ENCODE results near the gene TMEM30B. TPM values are rescaled to one million over a fixed set of nuclear protein-coding genes. Genes with fewer than 3 reads are reported as not detected.

TMEM30B gene
- total and polyA plus RNA-seq, 2 of the 8 experiments (the other 6 are each of a cell fraction or from before 2014, with no cell fraction given), result 11.2 to 18.7 TPM

GRCh38 chr14:61290701-61291100 lies 9.6 kb upstream of the TMEM30B start:
- Histone ChIP-seq H3K79me2 (ENCODE audit: control insufficient read depth in 1 of 2, insufficient read depth in 2 of 2, low read length in 2 of 2) (no peaks in the 10 kb centered on the region), H3K23ac (ENCODE audit: insufficient read length) (no peak overlapping the region), H3K4ac (replicated peaks; ENCODE audit: insufficient read length, low read depth, low read length) (no peak overlapping the region), H3K18ac (ENCODE audit: extremely low read depth, low read length) (no peak overlapping the region), H3K79me1 (ENCODE audit: low read depth, low read length) (no peaks in the 10 kb centered on the region), H2BK20ac (ENCODE audit: low read length) (no peak overlapping the region), H2BK15ac (ENCODE audit: low read length) (no peak overlapping the region), H3K4me2 (ENCODE audit: insufficient read depth in 1 of 2, low read depth in 2 of 2, low read length in 2 of 2) (no peak overlapping the region), H2AK5ac (ENCODE audit: low read depth, low read length) (no peak overlapping the region), H3K4me1 (replicated peaks in 1 of 4; ENCODE audit: control insufficient read depth in 3 of 4, insufficient read depth in 4 of 4, low read length in 3 of 4) (no peaks in the 10 kb centered on the region), H3K23me2 (ENCODE audit: low read depth, low read length) (no peaks in the 10 kb centered on the region), H3K27me3 (replicated peaks in 1 of 4; ENCODE audit: control insufficient read depth in 3 of 4, extremely low read depth in 1 of 4, insufficient read depth in 3 of 4, low read length in 3 of 4) (no peaks in the 10 kb centered on the region), H2BK5ac (ENCODE audit: low read depth, low read length) (no peak overlapping the region), H2BK12ac (ENCODE audit: low read depth, low read length) (no peak overlapping the region), H3K9ac (replicated peaks in 1 of 4; ENCODE audit: extremely low read depth in 1 of 4, low read depth in 3 of 4, low read length in 3 of 4) (no peak overlapping the region), H3K9me3 (ENCODE audit: insufficient read depth in 2 of 2, low read depth in 1 of 2, low read length in 1 of 2) (no peaks in the 10 kb centered on the region), H4K20me1 (replicated peaks in 1 of 2; ENCODE audit: control insufficient read depth in 1 of 2, insufficient read depth in 2 of 2, low read length in 2 of 2) (no peaks in the 10 kb centered on the region), H4K5ac (ENCODE audit: insufficient read length, low read depth, low read length) (no peak overlapping the region), H3K14ac (ENCODE audit: insufficient read length) (no peak overlapping the region), H3K36me3 (ENCODE audit: control insufficient read depth in 2 of 4, insufficient read depth in 4 of 4, low read length in 3 of 4) (no peaks in the 10 kb centered on the region), H2AFZ (ENCODE audit: low read length) (no peak overlapping the region), H4K8ac (ENCODE audit: extremely low read depth, insufficient read depth, low read length) (no peak overlapping the region), H4K91ac (replicated peaks; ENCODE audit: insufficient read length, low read length) (no peak overlapping the region), H3K4me3 (ENCODE audit: extremely low read depth in 1 of 4, insufficient read depth in 2 of 4, low read depth in 3 of 4, low read length in 4 of 4) (no peak overlapping the region), H3K27ac (ENCODE audit: low read depth, low read length) (no peak overlapping the region), H2BK120ac (replicated peaks; ENCODE audit: low read depth, low read length) (no peak overlapping the region), H3K56ac (replicated peaks; ENCODE audit: insufficient read length, low read depth, low read length) (no peak overlapping the region)
- 84% methylated on average over 1 of the region's 1 CpG; no CpG with 5 or more reads in 1 of the 2 experiments for WGBS, 2 experiments (ENCODE audit: extremely low coverage in 1 of 2, insufficient coverage in 1 of 2, insufficient read length in 1 of 2, insufficient replicate concordance in 2 of 2, low coverage in 1 of 2, low lambda C conversion rate in 2 of 2, missing lambda C conversion rate in 1 of 2)
- ChIA-PET CTCF (ENCODE audit: partially characterized antibody) (interaction anchor here (0.6 to 2.3 kb wide), 4 partner anchors 9 to 631 kb away, joined by 3 to 7 read pairs (median 4); partner anchors contain the start of gene TMEM30B), POLR2A (ENCODE audit: partially characterized antibody) (interaction anchor here (0.7 kb wide), 1 partner anchor 824 kb away, joined by 5 read pairs; no protein-coding TSS in a partner anchor)
- DNase-seq (ENCODE audit: low read depth in 1 of 2, low spot score in 2 of 2) (no peak), FAIRE-seq (no peak)
- no peak for TF ChIP-seq TCF12 (IDR thresholded peaks at IDR 0.05; ENCODE audit: low read depth, low read length)
- no peak for TF ChIP-seq RBBP5 (IDR thresholded peaks at IDR 0.05; ENCODE audit: borderline replicate concordance, low read depth, low read length)
- TF ChIP-seq SP4 (IDR thresholded peaks at IDR 0.05; ENCODE audit: low read length), result no peak
- no peak for TF ChIP-seq CHD2 (IDR thresholded peaks at IDR 0.05; ENCODE audit: low read length)
- no peak for TF ChIP-seq SP2 (IDR thresholded peaks at IDR 0.05; ENCODE audit: low read length)
- no peak for TF ChIP-seq EP300 (IDR thresholded peaks at IDR 0.05; ENCODE audit: borderline replicate concordance in 1 of 2, low read depth in 2 of 2, low read length in 2 of 2)
- no peak for TF ChIP-seq YY1 (IDR thresholded peaks at IDR 0.05; ENCODE audit: low read depth, low read length)
- no peak for TF ChIP-seq RNF2 (IDR thresholded peaks at IDR 0.05; ENCODE audit: borderline replicate concordance, low read depth, low read length, missing control alignments, poor library complexity, severe bottlenecking)
- no peak for TF ChIP-seq CHD1 (IDR thresholded peaks at IDR 0.05; ENCODE audit: low read depth, low read length)
- no peak for TF ChIP-seq USF2 (IDR thresholded peaks at IDR 0.05; ENCODE audit: low read length)
- no peak for TF ChIP-seq TAF1 (IDR thresholded peaks at IDR 0.05; ENCODE audit: low read depth, low read length)
- no peak for TF ChIP-seq RAD21 (IDR thresholded peaks at IDR 0.05 in 1 of 2, conservative IDR thresholded peaks at IDR 0.05 in 1 of 2; ENCODE audit: low read depth in 2 of 2, low read length in 2 of 2)
- no peak for TF ChIP-seq SUZ12 (IDR thresholded peaks at IDR 0.05; ENCODE audit: low read length)

Measured in H1 (cell line).